Lung (tissue), 12 donors: ENCODE measurements around the gene OR2D2. TPM values are rescaled to one million over a fixed set of nuclear protein-coding genes. Genes with fewer than 3 reads are reported as not detected.
A peak's percentile ranks its signal among the peaks of the same experiment; 100 is the strongest.

Source experiments
- ATAC-seq: fragments of 200-7000 bp; cut with Tn5 transposase; one replicate; pipeline ENCODE4 v1.9.1; 2020; ENCODE audit warnings: moderate number of reproducible peaks; ENCODE audit not compliant: insufficient read depth, low FRiP score
- DNase-seq, 3 donors: peaks; one replicate each; pipeline ENCODE4 v3.0.0-alpha.2; 2013 to 2017
- H3K27ac ChIP-seq, 2 donors: one replicate each; pipeline ENCODE4 v1.5.1; 2013; ENCODE audit warnings: mild to moderate bottlenecking in 2 of 2, moderate library complexity in 2 of 2, control low read depth in 1 of 2, inconsistent platforms in 1 of 2, low read depth in 1 of 2, low read length in 1 of 2
- H3K27me3 ChIP-seq, 3 donors: one replicate each; pipeline ENCODE4 v1.5.1; 2013; ENCODE audit warnings: low read length in 2 of 3; ENCODE audit not compliant: control insufficient read depth in 3 of 3, insufficient read depth in 3 of 3
- H3K36me3 ChIP-seq, 4 donors: one replicate each; pipeline ENCODE4 v1.5.1; 2013; ENCODE audit warnings: low read length in 4 of 4, mild to moderate bottlenecking in 1 of 4, moderate library complexity in 1 of 4; ENCODE audit not compliant: control insufficient read depth in 4 of 4, insufficient read depth in 4 of 4
- H3K4me1 ChIP-seq, 5 donors: one replicate each; pipeline ENCODE4 v1.5.1; 2013; ENCODE audit warnings: low read length in 5 of 5, mild to moderate bottlenecking in 2 of 5, moderate library complexity in 1 of 5; ENCODE audit not compliant: control insufficient read depth in 5 of 5, insufficient read depth in 5 of 5
- H3K4me3 ChIP-seq: one replicate; pipeline ENCODE4 v1.5.1; 2013; ENCODE audit warnings: mild to moderate bottlenecking, control low read depth, moderate library complexity
- H3K9ac ChIP-seq, 2 donors: one replicate each; pipeline ENCODE4 v1.5.1; 2013; ENCODE audit warnings: low read length in 2 of 2, control low read depth in 1 of 2; ENCODE audit not compliant: insufficient read depth in 1 of 2
- H3K9me3 ChIP-seq, 4 donors: one replicate each; pipeline ENCODE4 v1.5.1; 2013; ENCODE audit warnings: low read length in 3 of 4, mild to moderate bottlenecking in 1 of 4, moderate library complexity in 1 of 4; ENCODE audit not compliant: control insufficient read depth in 4 of 4, insufficient read depth in 3 of 4
- WGBS, 2 donors: extraction: QIAGEN DNeasy Blood & Tissue Kit; methylation state at CpG; one replicate each; pipeline ENCODE4 v1.1.7; 2013; 5-methylcytosine and 5-hydroxymethylcytosine counted together
- polyA plus RNA-seq, 2 donors: library from polyadenylated mRNA; stranded (reverse); fragments of 200-250 nt; gene quantifications; one replicate each; pipeline ENCODE4 v1.2.1, GENCODE V29; 2013
- total RNA-seq, 2 donors: library from RNA; depleted of rRNA in 1 of 2; stranded (reverse); fragments of >200 nt in 1 of 2; gene quantifications; one replicate each; pipeline ENCODE4 v1.2.1, GENCODE V29; 2014 to 2021
- TF ChIP-seq, protein P1 (sequence below): IDR thresholded peaks from 2 replicates; pipeline ENCODE4 v1.5.1; 2012; ENCODE audit warnings: mild to moderate bottlenecking; ENCODE audit errors: control extremely low read depth, extremely low read depth
- donor health status: control.
- donor health status: control.
- donor health status: Bipolar disorder and iron deficiency.
- donor health status: healthy.
- donor health status: DM: yes; HTN: yes; CAD: no.

The OR2D2 gene
- total and polyA plus RNA-seq, 4 donors = 0.25 TPM; not detected in 3

DNA sequence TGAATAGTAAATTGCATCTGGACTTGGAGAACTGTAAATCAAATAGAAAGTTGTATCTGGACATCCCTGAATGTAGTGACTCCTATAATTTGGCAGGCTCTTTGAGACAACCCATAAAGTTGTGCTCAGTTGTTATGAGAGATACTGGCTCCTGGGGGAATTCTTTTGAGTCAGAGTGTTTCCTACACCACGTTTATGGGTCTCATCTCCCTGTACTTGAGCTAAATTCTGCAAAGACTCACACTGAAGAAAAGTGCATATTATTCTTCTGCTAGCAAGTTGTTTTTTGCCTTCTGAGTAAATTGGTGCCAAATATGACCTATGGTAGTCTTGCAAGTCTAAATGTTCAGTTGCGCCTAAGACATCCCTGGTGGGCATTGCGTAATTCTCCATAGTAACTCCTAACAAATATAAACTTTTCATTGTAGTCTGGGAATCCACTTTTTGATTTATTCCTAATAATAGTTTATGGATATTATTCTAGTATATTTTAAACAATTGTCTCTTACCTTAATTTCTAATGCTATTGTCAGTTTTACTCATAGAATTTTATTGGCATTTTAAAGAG lies 38.9 kb upstream of the OR2D2 start:
- H3K9me3 ChIP-seq = no peaks in the 10 kb centered on the region
- H3K9ac ChIP-seq = no peak overlapping the region
- ATAC-seq (no peak), DNase-seq (peak in 2 of 3 donors; percentile 3 to 9)
- H3K4me3 ChIP-seq = no peak overlapping the region
- WGBS, 2 donors = 85 to 94% methylated on average over 3 of the region's 3 CpGs
- no peaks in the 10 kb centered on the region for H3K36me3 ChIP-seq
- no peak overlapping the region for H3K27ac ChIP-seq
- H3K27me3 ChIP-seq = peaks cover 0 to 9% (median 0%) of the 10 kb centered on the region in 3 donors
- TF ChIP-seq, protein P1, sequence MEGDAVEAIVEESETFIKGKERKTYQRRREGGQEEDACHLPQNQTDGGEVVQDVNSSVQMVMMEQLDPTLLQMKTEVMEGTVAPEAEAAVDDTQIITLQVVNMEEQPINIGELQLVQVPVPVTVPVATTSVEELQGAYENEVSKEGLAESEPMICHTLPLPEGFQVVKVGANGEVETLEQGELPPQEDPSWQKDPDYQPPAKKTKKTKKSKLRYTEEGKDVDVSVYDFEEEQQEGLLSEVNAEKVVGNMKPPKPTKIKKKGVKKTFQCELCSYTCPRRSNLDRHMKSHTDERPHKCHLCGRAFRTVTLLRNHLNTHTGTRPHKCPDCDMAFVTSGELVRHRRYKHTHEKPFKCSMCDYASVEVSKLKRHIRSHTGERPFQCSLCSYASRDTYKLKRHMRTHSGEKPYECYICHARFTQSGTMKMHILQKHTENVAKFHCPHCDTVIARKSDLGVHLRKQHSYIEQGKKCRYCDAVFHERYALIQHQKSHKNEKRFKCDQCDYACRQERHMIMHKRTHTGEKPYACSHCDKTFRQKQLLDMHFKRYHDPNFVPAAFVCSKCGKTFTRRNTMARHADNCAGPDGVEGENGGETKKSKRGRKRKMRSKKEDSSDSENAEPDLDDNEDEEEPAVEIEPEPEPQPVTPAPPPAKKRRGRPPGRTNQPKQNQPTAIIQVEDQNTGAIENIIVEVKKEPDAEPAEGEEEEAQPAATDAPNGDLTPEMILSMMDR = no peak
- H3K4me1 ChIP-seq = peaks cover 0 to 12% (median 3%) of the 10 kb centered on the region in 5 donors

DNA sequence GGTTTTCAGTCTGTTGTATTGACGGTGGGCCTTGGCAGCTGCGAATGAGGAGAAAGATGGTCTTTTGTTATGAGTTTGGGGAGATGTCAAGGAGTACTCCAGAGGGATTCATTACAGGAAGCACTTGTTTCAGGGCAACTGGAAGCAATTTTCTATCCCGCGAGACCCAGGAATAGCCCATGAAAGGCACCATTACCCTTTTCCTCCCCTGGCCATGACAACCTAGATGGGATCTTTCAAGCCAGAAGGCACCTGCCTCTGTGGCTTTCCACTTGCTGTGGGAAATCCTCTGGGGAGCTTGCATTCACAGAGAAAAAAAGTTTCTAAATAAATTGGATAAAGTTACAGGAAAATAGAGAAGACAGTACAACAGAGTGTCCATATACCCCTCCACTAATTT lies 36.6 kb upstream of the OR2D2 start:
- Histone ChIP-seq H3K9ac (no peak overlapping the region), H3K27me3 (peaks cover 0 to 12% (median 0%) of the 10 kb centered on the region in 3 donors), H3K4me1 (peaks cover 0 to 12% (median 3%) of the 10 kb centered on the region in 5 donors), H3K27ac (no peak overlapping the region), H3K36me3 (no peaks in the 10 kb centered on the region), H3K9me3 (no peaks in the 10 kb centered on the region), H3K4me3 (no peak overlapping the region)
- WGBS, 2 donors = 70 to 86% methylated on average over 4 of the region's 4 CpGs
- ATAC-seq = no peak
- no peak for DNase-seq
- TF ChIP-seq, protein P1 = no peak

DNA sequence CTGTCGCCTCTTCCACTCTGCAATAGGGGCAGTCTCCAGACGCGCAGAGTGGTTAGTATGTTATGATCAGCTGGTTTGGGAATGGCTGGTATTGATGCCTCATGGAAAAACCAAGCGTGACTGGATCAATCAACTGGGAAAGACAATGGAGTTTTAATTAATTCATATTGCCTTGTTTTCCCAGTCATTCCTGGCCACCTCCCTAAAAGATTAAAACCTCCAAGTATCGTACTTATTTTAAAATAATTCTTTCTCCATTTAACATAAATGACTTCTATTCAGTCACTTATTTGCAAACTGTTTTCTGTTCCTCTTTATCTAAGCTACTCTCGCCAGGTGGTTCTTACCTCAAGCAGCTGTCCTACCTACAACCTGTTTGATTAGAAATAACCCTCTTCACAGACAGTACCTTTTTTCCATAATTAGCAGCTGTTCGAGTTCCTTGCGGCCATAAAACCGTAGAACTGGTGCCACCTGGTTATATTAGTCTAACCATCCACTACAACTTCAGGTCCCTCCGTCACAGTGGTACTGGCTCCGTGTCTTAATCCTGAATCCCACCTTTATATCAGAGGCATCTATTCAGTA lies 34.8 kb upstream of the OR2D2 start:
- Histone ChIP-seq H3K4me1 (peaks cover 0 to 12% (median 3%) of the 10 kb centered on the region in 5 donors), H3K27me3 (peaks cover 0 to 12% (median 0%) of the 10 kb centered on the region in 3 donors), H3K36me3 (no peaks in the 10 kb centered on the region), H3K9ac (peak overlapping the region in 1 of 2 donors; percentile 52), H3K4me3 (no peak overlapping the region), H3K9me3 (no peaks in the 10 kb centered on the region), H3K27ac (no peak overlapping the region)
- DNase-seq = no peak
- TF ChIP-seq, protein P1 = no peak
- ATAC-seq = no peak
- 16 to 20% methylated on average over 11 of the region's 11 CpGs for WGBS, 2 donors
